SU-DHL-6 (cell line): ENCODE measurements around the gene TBC1D1.

Experiments
- EZH2phosphoT487 ChIP-seq: fragments of 200-600 bp; sonication (generic), shearing (Covaris generic); conservative IDR thresholded peaks from 2 replicates; pipeline ENCODE4 v1.6.1; 2018; ENCODE audit warnings: mild to moderate bottlenecking, antibody characterized with exemption, low read length, moderate library complexity, mixed read lengths
- TF ChIP-seq, protein P1 (sequence below): fragments of 200-600 bp; sonication (generic); IDR thresholded peaks from one replicate; pipeline ENCODE4 v1.5.1; 2017; ENCODE audit warnings: antibody characterized with exemption, mild to moderate bottlenecking, low read length, moderate library complexity; ENCODE audit not compliant: insufficient read depth, poor library complexity, severe bottlenecking

DNA sequence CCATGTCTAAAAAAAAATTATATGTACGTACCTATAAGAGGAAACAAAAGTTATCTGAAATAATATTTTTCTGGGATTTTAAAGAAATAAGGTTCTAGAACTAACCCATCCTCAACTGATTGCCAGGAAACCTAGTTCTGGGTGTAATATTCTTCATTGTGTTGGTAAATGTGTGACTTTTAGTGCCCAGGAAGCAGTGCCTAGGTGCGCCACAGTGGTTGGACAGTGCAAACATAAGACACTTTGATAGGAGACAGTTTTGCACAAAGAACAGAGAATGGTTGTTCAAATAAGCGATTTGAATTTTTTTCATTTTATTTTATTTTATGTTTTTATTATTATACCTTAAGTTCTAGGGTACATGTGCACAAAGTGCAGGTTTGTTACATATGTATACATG lies 47.3 kb downstream of the TBC1D1 start:
- TF ChIP-seq, protein P1, sequence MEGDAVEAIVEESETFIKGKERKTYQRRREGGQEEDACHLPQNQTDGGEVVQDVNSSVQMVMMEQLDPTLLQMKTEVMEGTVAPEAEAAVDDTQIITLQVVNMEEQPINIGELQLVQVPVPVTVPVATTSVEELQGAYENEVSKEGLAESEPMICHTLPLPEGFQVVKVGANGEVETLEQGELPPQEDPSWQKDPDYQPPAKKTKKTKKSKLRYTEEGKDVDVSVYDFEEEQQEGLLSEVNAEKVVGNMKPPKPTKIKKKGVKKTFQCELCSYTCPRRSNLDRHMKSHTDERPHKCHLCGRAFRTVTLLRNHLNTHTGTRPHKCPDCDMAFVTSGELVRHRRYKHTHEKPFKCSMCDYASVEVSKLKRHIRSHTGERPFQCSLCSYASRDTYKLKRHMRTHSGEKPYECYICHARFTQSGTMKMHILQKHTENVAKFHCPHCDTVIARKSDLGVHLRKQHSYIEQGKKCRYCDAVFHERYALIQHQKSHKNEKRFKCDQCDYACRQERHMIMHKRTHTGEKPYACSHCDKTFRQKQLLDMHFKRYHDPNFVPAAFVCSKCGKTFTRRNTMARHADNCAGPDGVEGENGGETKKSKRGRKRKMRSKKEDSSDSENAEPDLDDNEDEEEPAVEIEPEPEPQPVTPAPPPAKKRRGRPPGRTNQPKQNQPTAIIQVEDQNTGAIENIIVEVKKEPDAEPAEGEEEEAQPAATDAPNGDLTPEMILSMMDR = no peak
- TF ChIP-seq EZH2phosphoT487 = no peak
